ENCODE results near the gene ATP5MC3. TPM values are rescaled to one million over a fixed set of nuclear protein-coding genes. Genes with fewer than 3 reads are reported as not detected.

Gene ATP5MC3
- total and polyA plus RNA-seq, 2 donors, result 184 to 209 TPM

- 96% methylated on average over 2 of the region's 2 CpGs for WGBS
- Histone ChIP-seq H3K36me3 (ENCODE audit: control insufficient read depth in 2 of 2, insufficient read depth in 2 of 2, low read length in 1 of 2) (peaks cover 3 to 20% of the 10 kb centered on the region in 2 donors), H3K27me3 (ENCODE audit: control insufficient read depth in 2 of 2, insufficient read depth in 1 of 2, low read length in 1 of 2) (no peaks in the 10 kb centered on the region), H3K27ac (ENCODE audit: low read depth in 1 of 2, low read length in 1 of 2) (no peak overlapping the region), H3K4me3 (ENCODE audit: low read length in 2 of 2) (no peak overlapping the region), H3K4me1 (ENCODE audit: control insufficient read depth in 2 of 2, insufficient read depth in 2 of 2, low read length in 2 of 2) (no peaks in the 10 kb centered on the region), H3K9me3 (ENCODE audit: control insufficient read depth in 2 of 2, insufficient read depth in 1 of 2, low read length in 1 of 2) (no peaks in the 10 kb centered on the region)
- no peak for DNase-seq (ENCODE audit: low read depth in 6 of 9, low spot score in 9 of 9)
Measured at GRCh38 chr2:175137793-175138192, 43.7 kb downstream of the ATP5MC3 start.

GRCh38 chr2:175136334-175137215 is 44.9 kb downstream of the ATP5MC3 start:
- H3K4me1 ChIP-seq (ENCODE audit: control insufficient read depth in 2 of 2, insufficient read depth in 2 of 2, low read length in 2 of 2), result no peaks in the 10 kb centered on the region
- DNase-seq (ENCODE audit: low read depth in 6 of 9, low spot score in 9 of 9), result no peak
- H3K36me3 ChIP-seq (ENCODE audit: control insufficient read depth in 2 of 2, insufficient read depth in 2 of 2, low read length in 1 of 2), result peaks cover 3 to 22% of the 10 kb centered on the region in 2 donors
- H3K27me3 ChIP-seq (ENCODE audit: control insufficient read depth in 2 of 2, insufficient read depth in 1 of 2, low read length in 1 of 2), result no peaks in the 10 kb centered on the region
- H3K4me3 ChIP-seq (ENCODE audit: low read length in 2 of 2), result no peak overlapping the region
- H3K9me3 ChIP-seq (ENCODE audit: control insufficient read depth in 2 of 2, insufficient read depth in 1 of 2, low read length in 1 of 2), result no peaks in the 10 kb centered on the region
- H3K27ac ChIP-seq (ENCODE audit: low read depth in 1 of 2, low read length in 1 of 2), result no peak overlapping the region

GRCh38 chr2:175135862-175136261 is 45.6 kb downstream of the ATP5MC3 start:
- 96% methylated on average over 2 of the region's 2 CpGs for WGBS
- Histone ChIP-seq H3K27me3 (ENCODE audit: control insufficient read depth in 2 of 2, insufficient read depth in 1 of 2, low read length in 1 of 2) (no peaks in the 10 kb centered on the region), H3K36me3 (ENCODE audit: control insufficient read depth in 2 of 2, insufficient read depth in 2 of 2, low read length in 1 of 2) (peaks cover 3 to 19% of the 10 kb centered on the region in 2 donors), H3K27ac (ENCODE audit: low read depth in 1 of 2, low read length in 1 of 2) (no peak overlapping the region), H3K9me3 (ENCODE audit: control insufficient read depth in 2 of 2, insufficient read depth in 1 of 2, low read length in 1 of 2) (no peaks in the 10 kb centered on the region), H3K4me1 (ENCODE audit: control insufficient read depth in 2 of 2, insufficient read depth in 2 of 2, low read length in 2 of 2) (no peaks in the 10 kb centered on the region), H3K4me3 (ENCODE audit: low read length in 2 of 2) (no peak overlapping the region)
- no peak for DNase-seq (ENCODE audit: low read depth in 6 of 9, low spot score in 9 of 9)

GRCh38 chr2:175135177-175135576 is 46.3 kb downstream of the ATP5MC3 start:
- peaks cover 3 to 19% of the 10 kb centered on the region in 2 donors for H3K36me3 ChIP-seq (ENCODE audit: control insufficient read depth in 2 of 2, insufficient read depth in 2 of 2, low read length in 1 of 2)
- 99% methylated on average over 3 of the region's 3 CpGs for WGBS
- no peak overlapping the region for H3K27ac ChIP-seq (ENCODE audit: low read depth in 1 of 2, low read length in 1 of 2)
- H3K4me1 ChIP-seq (ENCODE audit: control insufficient read depth in 2 of 2, insufficient read depth in 2 of 2, low read length in 2 of 2), result no peaks in the 10 kb centered on the region
- DNase-seq (ENCODE audit: low read depth in 6 of 9, low spot score in 9 of 9), result no peak
- no peaks in the 10 kb centered on the region for H3K27me3 ChIP-seq (ENCODE audit: control insufficient read depth in 2 of 2, insufficient read depth in 1 of 2, low read length in 1 of 2)
- no peaks in the 10 kb centered on the region for H3K9me3 ChIP-seq (ENCODE audit: control insufficient read depth in 2 of 2, insufficient read depth in 1 of 2, low read length in 1 of 2)
- H3K4me3 ChIP-seq (ENCODE audit: low read length in 2 of 2), result no peak overlapping the region

- H3K4me1 ChIP-seq (ENCODE audit: control insufficient read depth in 2 of 2, insufficient read depth in 2 of 2, low read length in 2 of 2), result no peaks in the 10 kb centered on the region
- 97% methylated on average over 2 of the region's 2 CpGs for WGBS
- H3K27ac ChIP-seq (ENCODE audit: low read depth in 1 of 2, low read length in 1 of 2), result no peak overlapping the region
- H3K4me3 ChIP-seq (ENCODE audit: low read length in 2 of 2), result no peak overlapping the region
- no peaks in the 10 kb centered on the region for H3K9me3 ChIP-seq (ENCODE audit: control insufficient read depth in 2 of 2, insufficient read depth in 1 of 2, low read length in 1 of 2)
- DNase-seq (ENCODE audit: low read depth in 6 of 9, low spot score in 9 of 9), result no peak
- H3K27me3 ChIP-seq (ENCODE audit: control insufficient read depth in 2 of 2, insufficient read depth in 1 of 2, low read length in 1 of 2), result no peaks in the 10 kb centered on the region
- peaks cover 8 to 33% of the 10 kb centered on the region in 2 donors for H3K36me3 ChIP-seq (ENCODE audit: control insufficient read depth in 2 of 2, insufficient read depth in 2 of 2, low read length in 1 of 2)
Measured at GRCh38 chr2:175131252-175131651, 50.3 kb downstream of the ATP5MC3 start.

GRCh38 chr2:175126661-175127060 is 54.8 kb downstream of the ATP5MC3 start:
- Histone ChIP-seq H3K36me3 (ENCODE audit: control insufficient read depth in 2 of 2, insufficient read depth in 2 of 2, low read length in 1 of 2) (peaks cover 5 to 20% of the 10 kb centered on the region in 2 donors), H3K4me1 (ENCODE audit: control insufficient read depth in 2 of 2, insufficient read depth in 2 of 2, low read length in 2 of 2) (no peaks in the 10 kb centered on the region), H3K4me3 (ENCODE audit: low read length in 2 of 2) (no peak overlapping the region), H3K27me3 (ENCODE audit: control insufficient read depth in 2 of 2, insufficient read depth in 1 of 2, low read length in 1 of 2) (no peaks in the 10 kb centered on the region), H3K27ac (ENCODE audit: low read depth in 1 of 2, low read length in 1 of 2) (no peak overlapping the region), H3K9me3 (ENCODE audit: control insufficient read depth in 2 of 2, insufficient read depth in 1 of 2, low read length in 1 of 2) (no peaks in the 10 kb centered on the region)
- DNase-seq (ENCODE audit: low read depth in 6 of 9, low spot score in 9 of 9), result no peak
- 97% methylated on average over 1 of the region's 1 CpG for WGBS

Other genes starting within 250 kb of the ATP5MC3 start
- gene CHN1, start 176.3 kb downstream of the ATP5MC3 start, total RNA-seq, result 3.1 TPM
- 5.0 TPM for gene CHN1, start 176.3 kb downstream of the ATP5MC3 start, polyA plus RNA-seq
- gene ATF2, start 13.5 kb downstream of the ATP5MC3 start, total RNA-seq, result 42.4 TPM
- gene ATF2, start 13.5 kb downstream of the ATP5MC3 start, polyA plus RNA-seq, result 32.1 TPM